ENCODE results near the gene CTR9. TPM values are rescaled to one million over a fixed set of nuclear protein-coding genes. Genes with fewer than 3 reads are reported as not detected.
A peak's percentile ranks its signal among the peaks of the same experiment; 100 is the strongest.

Gene CTR9
- total and polyA plus RNA-seq, 2 donors = 27.4 to 29.6 TPM

DNA sequence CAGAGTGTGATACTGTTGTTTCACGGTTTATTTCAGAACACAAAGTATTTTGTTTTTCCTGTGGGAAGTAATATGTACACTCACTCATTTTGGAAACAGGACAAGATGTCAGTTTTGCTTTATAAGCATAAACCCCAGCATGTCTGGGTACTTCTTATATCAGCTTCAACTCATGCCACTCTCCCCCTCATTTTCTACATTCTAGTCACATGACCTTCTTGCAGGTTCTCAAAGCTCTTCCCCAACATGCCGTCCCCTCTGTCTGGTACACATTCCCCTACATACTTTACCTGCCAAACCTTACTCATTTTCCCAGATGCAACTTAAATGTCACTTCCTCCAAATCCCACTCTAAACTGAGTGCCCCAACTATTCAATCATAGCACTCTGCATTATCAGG lies 1.6 kb upstream of the CTR9 start:
- H3K36me3 ChIP-seq (ENCODE audit: control insufficient read depth in 2 of 2, insufficient read depth in 2 of 2, low read length in 1 of 2) = peaks cover 0 to 11% of the 10 kb centered on the region in 2 donors
- DNase-seq (ENCODE audit: low read depth in 6 of 9, low spot score in 9 of 9) = no peak
- peaks cover 0 to 11% of the 10 kb centered on the region in 2 donors for H3K4me1 ChIP-seq (ENCODE audit: control insufficient read depth in 2 of 2, insufficient read depth in 2 of 2, low read length in 2 of 2)
- H3K27me3 ChIP-seq (ENCODE audit: control insufficient read depth in 2 of 2, insufficient read depth in 1 of 2, low read length in 1 of 2) = no peaks in the 10 kb centered on the region
- H3K27ac ChIP-seq (ENCODE audit: low read depth in 1 of 2, low read length in 1 of 2) = no peak overlapping the region
- H3K9me3 ChIP-seq (ENCODE audit: control insufficient read depth in 2 of 2, insufficient read depth in 1 of 2, low read length in 1 of 2) = no peaks in the 10 kb centered on the region
- WGBS = 86% methylated on average over 2 of the region's 2 CpGs
- H3K4me3 ChIP-seq (ENCODE audit: low read length in 2 of 2) = no peak overlapping the region

DNA sequence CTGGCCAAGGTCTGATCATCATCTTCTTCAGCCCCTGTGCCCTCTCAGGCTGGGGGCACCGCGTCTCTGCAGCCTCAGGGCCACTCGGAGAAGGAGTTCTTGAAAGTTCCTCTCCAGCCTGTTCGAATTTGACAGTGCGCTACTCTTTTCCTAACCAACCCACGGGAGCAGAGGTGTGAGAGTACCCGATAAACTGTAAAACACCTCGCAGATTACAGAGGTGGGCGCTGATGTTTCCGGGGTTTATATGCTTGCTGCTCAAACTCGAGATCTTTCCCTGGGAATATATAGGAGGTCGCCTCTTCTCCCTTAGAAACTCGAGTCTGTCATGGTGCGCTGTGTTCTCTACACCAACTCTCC lies 515 bp downstream of the CTR9 start:
- Histone ChIP-seq H3K27ac (ENCODE audit: low read depth in 1 of 2, low read length in 1 of 2) (peak overlapping the region; percentile 86 to 96), H3K4me1 (ENCODE audit: control insufficient read depth in 2 of 2, insufficient read depth in 2 of 2, low read length in 2 of 2) (peaks cover 0 to 11% of the 10 kb centered on the region in 2 donors), H3K27me3 (ENCODE audit: control insufficient read depth in 2 of 2, insufficient read depth in 1 of 2, low read length in 1 of 2) (no peaks in the 10 kb centered on the region), H3K9me3 (ENCODE audit: control insufficient read depth in 2 of 2, insufficient read depth in 1 of 2, low read length in 1 of 2) (no peaks in the 10 kb centered on the region), H3K4me3 (ENCODE audit: low read length in 2 of 2) (peak overlapping the region; percentile 76 to 96), H3K36me3 (ENCODE audit: control insufficient read depth in 2 of 2, insufficient read depth in 2 of 2, low read length in 1 of 2) (peaks cover 3 to 23% of the 10 kb centered on the region in 2 donors)
- DNase-seq (ENCODE audit: low read depth in 6 of 9, low spot score in 9 of 9) = no peak
- WGBS = under 1% methylated on average over 14 of the region's 14 CpGs

- WGBS = 44% methylated on average over 2 of the region's 2 CpGs
- Histone ChIP-seq H3K27ac (ENCODE audit: low read depth in 1 of 2, low read length in 1 of 2) (no peak overlapping the region), H3K27me3 (ENCODE audit: control insufficient read depth in 2 of 2, insufficient read depth in 1 of 2, low read length in 1 of 2) (no peaks in the 10 kb centered on the region)
Observed at GRCh38 chr11:10752061-10752460, 1.0 kb downstream of the CTR9 start.

DNA sequence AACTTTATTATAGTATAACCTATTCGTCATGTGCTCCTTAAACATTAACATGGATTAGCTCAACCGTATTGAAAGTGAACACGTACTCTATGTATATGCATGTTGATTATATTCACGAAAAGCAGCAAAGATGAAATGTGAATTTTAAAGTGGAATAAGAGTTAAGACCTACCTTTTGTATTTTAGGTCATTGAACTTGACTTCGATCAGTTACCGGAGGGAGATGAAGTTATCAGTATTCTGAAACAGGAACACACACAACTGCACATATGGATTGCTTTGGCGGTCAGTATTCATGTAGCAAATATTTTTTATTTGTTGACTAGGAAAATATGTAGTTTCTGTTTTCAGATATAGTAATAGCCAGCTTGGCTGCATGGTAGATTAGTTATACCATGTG lies 1.4 kb downstream of the CTR9 start:
- DNase-seq (ENCODE audit: low read depth in 6 of 9, low spot score in 9 of 9) = no peak
- no peaks in the 10 kb centered on the region for H3K27me3 ChIP-seq (ENCODE audit: control insufficient read depth in 2 of 2, insufficient read depth in 1 of 2, low read length in 1 of 2)
- H3K36me3 ChIP-seq (ENCODE audit: control insufficient read depth in 2 of 2, insufficient read depth in 2 of 2, low read length in 1 of 2) = peaks cover 12 to 32% of the 10 kb centered on the region in 2 donors
- no peak overlapping the region for H3K4me3 ChIP-seq (ENCODE audit: low read length in 2 of 2)
- no peak overlapping the region for H3K27ac ChIP-seq (ENCODE audit: low read depth in 1 of 2, low read length in 1 of 2)
- WGBS = 98% methylated on average over 7 of the region's 7 CpGs
- H3K4me1 ChIP-seq (ENCODE audit: control insufficient read depth in 2 of 2, insufficient read depth in 2 of 2, low read length in 2 of 2) = peaks cover 0 to 11% of the 10 kb centered on the region in 2 donors
- H3K9me3 ChIP-seq (ENCODE audit: control insufficient read depth in 2 of 2, insufficient read depth in 1 of 2, low read length in 1 of 2) = no peaks in the 10 kb centered on the region

More at GRCh38 chr11:10752061-10752460, 1.0 kb downstream of the CTR9 start:
- H3K4me3 ChIP-seq (ENCODE audit: low read length in 2 of 2) = peak overlapping the region; percentile 76 to 96
- H3K4me1 ChIP-seq (ENCODE audit: control insufficient read depth in 2 of 2, insufficient read depth in 2 of 2, low read length in 2 of 2) = peaks cover 0 to 11% of the 10 kb centered on the region in 2 donors
- DNase-seq (ENCODE audit: low read depth in 6 of 9, low spot score in 9 of 9) = no peak
- no peaks in the 10 kb centered on the region for H3K9me3 ChIP-seq (ENCODE audit: control insufficient read depth in 2 of 2, insufficient read depth in 1 of 2, low read length in 1 of 2)
- H3K36me3 ChIP-seq (ENCODE audit: control insufficient read depth in 2 of 2, insufficient read depth in 2 of 2, low read length in 1 of 2) = peaks cover 8 to 28% of the 10 kb centered on the region in 2 donors

GRCh38 chr11:10758957-10759356 lies 7.9 kb downstream of the CTR9 start:
- Histone ChIP-seq H3K27me3 (ENCODE audit: control insufficient read depth in 2 of 2, insufficient read depth in 1 of 2, low read length in 1 of 2) (no peaks in the 10 kb centered on the region), H3K4me3 (ENCODE audit: low read length in 2 of 2) (no peak overlapping the region), H3K9me3 (ENCODE audit: control insufficient read depth in 2 of 2, insufficient read depth in 1 of 2, low read length in 1 of 2) (no peaks in the 10 kb centered on the region), H3K27ac (ENCODE audit: low read depth in 1 of 2, low read length in 1 of 2) (no peak overlapping the region), H3K36me3 (ENCODE audit: control insufficient read depth in 2 of 2, insufficient read depth in 2 of 2, low read length in 1 of 2) (peaks cover 41 to 80% of the 10 kb centered on the region in 2 donors), H3K4me1 (ENCODE audit: control insufficient read depth in 2 of 2, insufficient read depth in 2 of 2, low read length in 2 of 2) (no peaks in the 10 kb centered on the region)
- no peak for DNase-seq (ENCODE audit: low read depth in 6 of 9, low spot score in 9 of 9)
- 97% methylated on average over 1 of the region's 1 CpG for WGBS

DNA sequence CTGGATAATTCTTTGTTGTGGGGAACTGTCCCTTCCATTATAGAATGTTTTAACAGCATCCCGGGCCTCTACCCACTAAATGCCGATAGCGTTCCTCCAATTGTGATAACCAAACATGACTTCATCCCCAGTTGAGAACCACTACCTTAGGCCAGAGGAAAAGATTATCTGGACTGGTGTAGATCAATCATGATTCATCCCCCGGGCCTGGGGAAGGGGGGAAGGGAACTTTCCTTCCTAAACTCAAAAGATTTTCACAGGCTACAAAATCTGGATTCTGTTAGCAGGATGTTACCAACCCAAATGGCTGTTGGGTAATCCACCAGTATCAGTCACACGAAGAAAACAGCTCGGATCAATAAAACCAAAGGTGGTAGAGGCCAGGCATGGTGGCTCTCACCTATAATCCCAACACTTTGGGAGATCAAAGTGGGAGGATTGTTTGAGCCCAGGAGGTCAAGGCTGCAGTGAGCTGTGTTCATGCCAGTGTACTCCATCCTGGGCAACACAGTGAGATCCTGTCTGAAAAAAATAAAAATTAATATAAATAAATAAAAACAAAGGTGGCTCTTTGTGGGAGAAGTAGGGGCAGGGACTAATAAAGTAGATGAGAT lies 10.1 kb downstream of the CTR9 start:
- no peak overlapping the region for H3K27ac ChIP-seq (ENCODE audit: low read depth in 1 of 2, low read length in 1 of 2)
- no peak overlapping the region for H3K4me3 ChIP-seq (ENCODE audit: low read length in 2 of 2)
- no peaks in the 10 kb centered on the region for H3K9me3 ChIP-seq (ENCODE audit: control insufficient read depth in 2 of 2, insufficient read depth in 1 of 2, low read length in 1 of 2)
- H3K4me1 ChIP-seq (ENCODE audit: control insufficient read depth in 2 of 2, insufficient read depth in 2 of 2, low read length in 2 of 2) = no peaks in the 10 kb centered on the region
- no peaks in the 10 kb centered on the region for H3K27me3 ChIP-seq (ENCODE audit: control insufficient read depth in 2 of 2, insufficient read depth in 1 of 2, low read length in 1 of 2)
- 99% methylated on average over 6 of the region's 6 CpGs for WGBS
- H3K36me3 ChIP-seq (ENCODE audit: control insufficient read depth in 2 of 2, insufficient read depth in 2 of 2, low read length in 1 of 2) = peaks cover 54 to 87% of the 10 kb centered on the region in 2 donors
- DNase-seq (ENCODE audit: low read depth in 6 of 9, low spot score in 9 of 9) = no peak

DNA sequence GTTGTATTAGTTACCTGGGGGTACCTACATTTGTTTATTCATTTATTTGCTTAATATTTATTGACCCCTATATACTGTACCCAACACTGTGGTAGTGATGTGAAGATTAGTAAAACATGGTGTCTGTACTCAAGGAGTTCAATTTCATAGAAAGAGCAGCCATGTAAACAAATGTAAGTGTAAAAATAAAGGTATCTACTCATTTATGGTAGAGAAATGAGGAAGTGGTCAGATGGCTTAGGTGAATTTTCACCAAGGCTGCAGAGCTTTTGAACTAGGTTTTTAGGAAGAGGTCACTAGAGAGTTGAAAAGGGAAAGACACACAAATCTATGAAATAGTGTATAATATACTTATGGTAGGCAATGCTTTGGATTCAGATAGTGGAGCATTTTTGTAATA lies 11.1 kb downstream of the CTR9 start:
- no peaks in the 10 kb centered on the region for H3K27me3 ChIP-seq (ENCODE audit: control insufficient read depth in 2 of 2, insufficient read depth in 1 of 2, low read length in 1 of 2)
- peaks cover 48 to 88% of the 10 kb centered on the region in 2 donors for H3K36me3 ChIP-seq (ENCODE audit: control insufficient read depth in 2 of 2, insufficient read depth in 2 of 2, low read length in 1 of 2)
- no peaks in the 10 kb centered on the region for H3K4me1 ChIP-seq (ENCODE audit: control insufficient read depth in 2 of 2, insufficient read depth in 2 of 2, low read length in 2 of 2)
- no peak overlapping the region for H3K27ac ChIP-seq (ENCODE audit: low read depth in 1 of 2, low read length in 1 of 2)
- no peak for DNase-seq (ENCODE audit: low read depth in 6 of 9, low spot score in 9 of 9)
- H3K4me3 ChIP-seq (ENCODE audit: low read length in 2 of 2) = no peak overlapping the region
- H3K9me3 ChIP-seq (ENCODE audit: control insufficient read depth in 2 of 2, insufficient read depth in 1 of 2, low read length in 1 of 2) = no peaks in the 10 kb centered on the region

DNA sequence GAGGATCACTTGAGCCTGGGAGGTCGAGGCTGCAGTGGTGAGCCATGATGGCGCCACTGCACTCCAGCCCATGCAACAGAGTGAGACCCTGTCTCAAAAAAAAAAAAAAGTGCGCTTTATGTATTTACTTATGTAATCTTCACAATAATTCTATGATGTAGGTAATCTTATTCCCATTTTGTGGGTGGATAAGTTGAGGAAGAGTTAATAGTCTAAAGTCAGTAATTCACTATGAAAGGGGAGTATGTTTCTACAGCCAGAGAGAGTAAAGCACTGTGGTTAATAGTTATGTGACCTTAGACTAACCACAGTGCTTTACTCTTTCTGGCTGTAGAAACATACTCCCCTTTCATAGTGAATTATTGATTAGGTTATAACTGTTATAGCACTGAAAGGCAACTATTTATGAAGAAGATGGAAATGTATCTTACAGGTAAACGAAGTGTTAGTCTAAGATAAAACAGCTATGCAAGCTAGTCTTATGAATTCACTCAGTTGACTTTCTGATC lies 11.9 kb downstream of the CTR9 start:
- Histone ChIP-seq H3K9me3 (ENCODE audit: control insufficient read depth in 2 of 2, insufficient read depth in 1 of 2, low read length in 1 of 2) (no peaks in the 10 kb centered on the region), H3K36me3 (ENCODE audit: control insufficient read depth in 2 of 2, insufficient read depth in 2 of 2, low read length in 1 of 2) (peaks cover 42 to 85% of the 10 kb centered on the region in 2 donors), H3K27me3 (ENCODE audit: control insufficient read depth in 2 of 2, insufficient read depth in 1 of 2, low read length in 1 of 2) (no peaks in the 10 kb centered on the region), H3K27ac (ENCODE audit: low read depth in 1 of 2, low read length in 1 of 2) (no peak overlapping the region), H3K4me1 (ENCODE audit: control insufficient read depth in 2 of 2, insufficient read depth in 2 of 2, low read length in 2 of 2) (no peaks in the 10 kb centered on the region), H3K4me3 (ENCODE audit: low read length in 2 of 2) (no peak overlapping the region)
- WGBS = 99% methylated on average over 4 of the region's 4 CpGs
- no peak for DNase-seq (ENCODE audit: low read depth in 6 of 9, low spot score in 9 of 9)

DNA sequence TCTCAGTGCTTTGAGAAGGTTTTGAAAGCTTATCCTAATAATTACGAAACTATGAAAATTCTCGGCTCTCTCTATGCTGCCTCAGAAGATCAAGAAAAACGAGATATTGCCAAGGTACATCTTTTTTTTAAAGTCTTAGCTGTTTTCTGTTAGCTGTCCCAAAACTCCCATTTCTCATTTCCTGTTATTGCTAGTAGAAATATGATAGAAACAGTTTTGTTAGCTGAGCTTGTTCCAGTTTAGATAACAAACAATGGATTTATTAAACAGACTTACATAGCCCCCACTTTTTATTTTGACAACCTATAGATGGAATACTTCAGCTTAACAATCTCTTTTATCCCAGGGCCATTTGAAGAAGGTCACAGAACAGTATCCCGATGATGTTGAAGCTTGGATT lies 12.7 kb downstream of the CTR9 start:
- no peaks in the 10 kb centered on the region for H3K27me3 ChIP-seq (ENCODE audit: control insufficient read depth in 2 of 2, insufficient read depth in 1 of 2, low read length in 1 of 2)
- no peak overlapping the region for H3K27ac ChIP-seq (ENCODE audit: low read depth in 1 of 2, low read length in 1 of 2)
- no peaks in the 10 kb centered on the region for H3K4me1 ChIP-seq (ENCODE audit: control insufficient read depth in 2 of 2, insufficient read depth in 2 of 2, low read length in 2 of 2)
- peaks cover 38 to 79% of the 10 kb centered on the region in 2 donors for H3K36me3 ChIP-seq (ENCODE audit: control insufficient read depth in 2 of 2, insufficient read depth in 2 of 2, low read length in 1 of 2)
- WGBS = 97% methylated on average over 4 of the region's 4 CpGs
- no peak for DNase-seq (ENCODE audit: low read depth in 6 of 9, low spot score in 9 of 9)
- H3K4me3 ChIP-seq (ENCODE audit: low read length in 2 of 2) = no peak overlapping the region
- no peaks in the 10 kb centered on the region for H3K9me3 ChIP-seq (ENCODE audit: control insufficient read depth in 2 of 2, insufficient read depth in 1 of 2, low read length in 1 of 2)

Data from thymus (tissue), 11 donors.